HUDEP-2 (cell line): ENCODE results near the gene ADGRV1.
"Not testable (repeated sequence)": the region's sequence is repeated elsewhere in the genome, so short reads cannot be mapped to it uniquely, and the experiment has no call there.

ENCODE experiments used
- DNase-seq, 76 experiments: peaks; one replicate each; lab custom pipeline; 2025; ENCODE audit not compliant: unreplicated experiment in 76 of 76; lab: John Stamatoyannopoulos, UW

The ADGRV1 gene

GRCh38 chr5:90967443-90967842 is 408.8 kb downstream of the ADGRV1 start:
- no peak for DNase-seq

GRCh38 chr5:90967851-90968250 is 409.3 kb downstream of the ADGRV1 start:
- no peak for DNase-seq

GRCh38 chr5:90968319-90968718 is 409.7 kb downstream of the ADGRV1 start:
- no peak for DNase-seq

- not testable (repeated sequence) for DNase-seq
These were observed 411.3 kb downstream of the ADGRV1 start for GRCh38 chr5:90969945-90970344.

GRCh38 chr5:90981177-90981576 is 422.6 kb downstream of the ADGRV1 start:
- no peak for DNase-seq

- no peak for DNase-seq
These were observed 423.2 kb downstream of the ADGRV1 start for GRCh38 chr5:90981821-90982220.

GRCh38 chr5:90982576-90982975 is 424.0 kb downstream of the ADGRV1 start:
- DNase-seq = peak in 3 of 76 experiments; percentile 7 to 13 (median 10)

- peak in 9 of 76 experiments; percentile 1 to 30 (median 13) for DNase-seq
These were observed 424.6 kb downstream of the ADGRV1 start for GRCh38 chr5:90983148-90983547.

- no peak for DNase-seq
These were observed 425.1 kb downstream of the ADGRV1 start for GRCh38 chr5:90983711-90984124.

GRCh38 chr5:90985341-90985740 is 426.7 kb downstream of the ADGRV1 start:
- DNase-seq = no peak

GRCh38 chr5:90987726-90988125 is 429.1 kb downstream of the ADGRV1 start:
- DNase-seq = no peak

GRCh38 chr5:90991201-90991600 is 432.6 kb downstream of the ADGRV1 start:
- DNase-seq = no peak

GRCh38 chr5:90994796-90995195 is 436.2 kb downstream of the ADGRV1 start:
- no peak for DNase-seq

- no peak for DNase-seq
These were observed 437.5 kb downstream of the ADGRV1 start for GRCh38 chr5:90996089-90996488.

- no peak for DNase-seq
These were observed 438.5 kb downstream of the ADGRV1 start for GRCh38 chr5:90997082-90997481.

- no peak for DNase-seq
These were observed 442.1 kb downstream of the ADGRV1 start for GRCh38 chr5:91000743-91001142.

- DNase-seq = no peak
These were observed 448.1 kb downstream of the ADGRV1 start for GRCh38 chr5:91006713-91007112.

- no peak for DNase-seq
These were observed 448.7 kb downstream of the ADGRV1 start for GRCh38 chr5:91007251-91007650.

GRCh38 chr5:91007780-91008402 is 449.3 kb downstream of the ADGRV1 start:
- no peak for DNase-seq

- no peak for DNase-seq
These were observed 451.5 kb downstream of the ADGRV1 start for GRCh38 chr5:91010090-91010489.

- no peak for DNase-seq
These were observed 452.4 kb downstream of the ADGRV1 start for GRCh38 chr5:91011029-91011428.

- DNase-seq = not testable (repeated sequence)
These were observed 454.3 kb downstream of the ADGRV1 start for GRCh38 chr5:91012867-91013266.

- DNase-seq = no peak
These were observed 457.7 kb downstream of the ADGRV1 start for GRCh38 chr5:91016322-91016721.
